ENCODE results near the gene C16orf89. TPM values are rescaled to one million over a fixed set of nuclear protein-coding genes. Genes with fewer than 3 reads are reported as not detected.
"Not testable (repeated sequence)": the region's sequence is repeated elsewhere in the genome, so short reads cannot be mapped to it uniquely, and the experiment has no call there.

The C16orf89 gene
- total RNA-seq, 1 experiment from 2014 or later = 0.49 TPM

- TF ChIP-seq CTCF (IDR thresholded peaks at IDR 0.05 in 2 of 3, conservative IDR thresholded peaks at IDR 0.05 in 1 of 3; ENCODE audit: borderline replicate concordance in 1 of 3, insufficient read depth in 1 of 3, low read depth in 2 of 3, low read length in 2 of 3) (peak; percentile 24 to 67 (median 57); a peak in 4 of 6 replicates), RAD21 (IDR thresholded peaks at IDR 0.05; ENCODE audit: low read depth) (peak; percentile 60)
These were observed 19.0 kb upstream of the C16orf89 start for GRCh38 chr16:5084802-5085201.

GRCh38 chr16:5084099-5084731, 18.5 kb upstream of the C16orf89 start:
- RAD21 ChIA-PET (ENCODE audit: low non-redundant PET in 1 of 2, low total read pairs in 2 of 2, uncharacterized antibody in 2 of 2, unreplicated experiment in 2 of 2) = interaction anchor here in 1 of 2 experiments (0.7 kb wide), 1 partner anchor 126 kb away, joined by 3 read pairs; the partner anchor contains the start of gene SEC14L5
- H3K4me3 ChIP-seq (replicated peaks in 1 of 2; ENCODE audit: low read depth in 1 of 2, low read length in 2 of 2); H3K9ac ChIP-seq (ENCODE audit: low read length); H3K36me3 ChIP-seq (ENCODE audit: control insufficient read depth in 1 of 2, insufficient read depth in 2 of 2, low read length in 2 of 2); POLR2A ChIA-PET; H3K79me2 ChIP-seq (ENCODE audit: insufficient read depth, low read length); BruUV-seq (replicated peaks); H3K27ac ChIP-seq (ENCODE audit: low read depth, low read length); H4K20me1 ChIP-seq (ENCODE audit: insufficient read depth); H2AFZ ChIP-seq (ENCODE audit: low read depth, low read length, poor library complexity, severe bottlenecking); H3K9me3 ChIP-seq (ENCODE audit: control insufficient read depth in 1 of 2, insufficient read depth in 1 of 2, low read depth in 1 of 2, low read length in 2 of 2); intact Hi-C loops (cut with micrococcal nuclease); H3K4me1 ChIP-seq (ENCODE audit: control insufficient read depth in 1 of 2, insufficient read depth in 2 of 2, low read length in 2 of 2); DNase-seq (ENCODE audit: low read depth, low spot score); H3K9me2 ChIP-seq (ENCODE audit: insufficient read depth); ATAC-seq; H3K4me2 ChIP-seq (ENCODE audit: low read length); H3K27me3 ChIP-seq (ENCODE audit: insufficient read depth, low read length): not testable (repeated sequence)
- CTCF ChIA-PET = interaction anchor here (1.1 kb wide), 3 partner anchors 8 to 108 kb away, joined by 3 to 4 read pairs (median 4); no protein-coding TSS in a partner anchor

More at GRCh38 chr16:5084802-5085201, 19.0 kb upstream of the C16orf89 start:
- H3K4me1 ChIP-seq (ENCODE audit: control insufficient read depth in 1 of 2, insufficient read depth in 2 of 2, low read length in 2 of 2); H3K27me3 ChIP-seq (ENCODE audit: insufficient read depth, low read length); H4K20me1 ChIP-seq (ENCODE audit: insufficient read depth); H3K36me3 ChIP-seq (ENCODE audit: control insufficient read depth in 1 of 2, insufficient read depth in 2 of 2, low read length in 2 of 2); H2AFZ ChIP-seq (ENCODE audit: low read depth, low read length, poor library complexity, severe bottlenecking); H3K4me3 ChIP-seq (replicated peaks in 1 of 2; ENCODE audit: low read depth in 1 of 2, low read length in 2 of 2); intact Hi-C loops (cut with micrococcal nuclease); H3K9ac ChIP-seq (ENCODE audit: low read length); H3K9me3 ChIP-seq (ENCODE audit: control insufficient read depth in 1 of 2, insufficient read depth in 1 of 2, low read depth in 1 of 2, low read length in 2 of 2); BruUV-seq (replicated peaks); H3K27ac ChIP-seq (ENCODE audit: low read depth, low read length); POLR2A ChIA-PET; H3K9me2 ChIP-seq (ENCODE audit: insufficient read depth); ATAC-seq; H3K79me2 ChIP-seq (ENCODE audit: insufficient read depth, low read length); H3K4me2 ChIP-seq (ENCODE audit: low read length): not testable (repeated sequence)
- DNase-seq (ENCODE audit: low read depth, low spot score) = peak; percentile 29
- CTCF ChIA-PET = interaction anchor here (1.1 kb wide), 3 partner anchors 9 to 109 kb away, joined by 3 to 4 read pairs (median 4); no protein-coding TSS in a partner anchor
- RAD21 ChIA-PET (ENCODE audit: low non-redundant PET in 1 of 2, low total read pairs in 2 of 2, uncharacterized antibody in 2 of 2, unreplicated experiment in 2 of 2) = interaction anchor here in 1 of 2 experiments (0.7 kb wide), 1 partner anchor 127 kb away, joined by 3 read pairs; the partner anchor contains the start of gene SEC14L5

- CTCF ChIA-PET; H3K4me1 ChIP-seq (ENCODE audit: control insufficient read depth in 1 of 2, insufficient read depth in 2 of 2, low read length in 2 of 2): not testable (repeated sequence)
These were observed 17.9 kb upstream of the C16orf89 start for GRCh38 chr16:5083646-5084045.

GRCh38 chr16:5080996-5081395, 15.2 kb upstream of the C16orf89 start:
- H3K4me2 ChIP-seq (ENCODE audit: low read length); H3K4me1 ChIP-seq (ENCODE audit: control insufficient read depth in 1 of 2, insufficient read depth in 2 of 2, low read length in 2 of 2); H3K9me2 ChIP-seq (ENCODE audit: insufficient read depth); ATAC-seq; RAD21 ChIA-PET (ENCODE audit: low non-redundant PET in 1 of 2, low total read pairs in 2 of 2, uncharacterized antibody in 2 of 2, unreplicated experiment in 2 of 2); H4K20me1 ChIP-seq (ENCODE audit: insufficient read depth); DNase-seq (ENCODE audit: low read depth, low spot score); CTCF ChIA-PET; H3K9ac ChIP-seq (ENCODE audit: low read length); H3K27ac ChIP-seq (ENCODE audit: low read depth, low read length); POLR2A ChIA-PET; BruUV-seq (replicated peaks); intact Hi-C loops (cut with micrococcal nuclease); H3K27me3 ChIP-seq (ENCODE audit: insufficient read depth, low read length); H2AFZ ChIP-seq (ENCODE audit: low read depth, low read length, poor library complexity, severe bottlenecking); H3K9me3 ChIP-seq (ENCODE audit: control insufficient read depth in 1 of 2, insufficient read depth in 1 of 2, low read depth in 1 of 2, low read length in 2 of 2); H3K79me2 ChIP-seq (ENCODE audit: insufficient read depth, low read length); H3K4me3 ChIP-seq (replicated peaks in 1 of 2; ENCODE audit: low read depth in 1 of 2, low read length in 2 of 2): not testable (repeated sequence)
- H3K36me3 ChIP-seq (ENCODE audit: control insufficient read depth in 1 of 2, insufficient read depth in 2 of 2, low read length in 2 of 2) = peaks cover 0 to 11% of the 10 kb centered on the region in 2 experiments; a peak in 2 of 4 replicates

More at GRCh38 chr16:5083646-5084045, 17.9 kb upstream of the C16orf89 start:
- intact Hi-C loops (cut with micrococcal nuclease); H3K27ac ChIP-seq (ENCODE audit: low read depth, low read length); H3K9me3 ChIP-seq (ENCODE audit: control insufficient read depth in 1 of 2, insufficient read depth in 1 of 2, low read depth in 1 of 2, low read length in 2 of 2); ATAC-seq; RAD21 ChIA-PET (ENCODE audit: low non-redundant PET in 1 of 2, low total read pairs in 2 of 2, uncharacterized antibody in 2 of 2, unreplicated experiment in 2 of 2); H3K9me2 ChIP-seq (ENCODE audit: insufficient read depth); H3K36me3 ChIP-seq (ENCODE audit: control insufficient read depth in 1 of 2, insufficient read depth in 2 of 2, low read length in 2 of 2); BruUV-seq (replicated peaks); H2AFZ ChIP-seq (ENCODE audit: low read depth, low read length, poor library complexity, severe bottlenecking); H3K4me3 ChIP-seq (replicated peaks in 1 of 2; ENCODE audit: low read depth in 1 of 2, low read length in 2 of 2); H3K79me2 ChIP-seq (ENCODE audit: insufficient read depth, low read length); POLR2A ChIA-PET; H4K20me1 ChIP-seq (ENCODE audit: insufficient read depth); H3K27me3 ChIP-seq (ENCODE audit: insufficient read depth, low read length); DNase-seq (ENCODE audit: low read depth, low spot score); H3K4me2 ChIP-seq (ENCODE audit: low read length); H3K9ac ChIP-seq (ENCODE audit: low read length): not testable (repeated sequence)
